Panc1 (cell line): ENCODE measurements around the gene MAD1L1. TPM values are rescaled to one million over a fixed set of nuclear protein-coding genes. Genes with fewer than 3 reads are reported as not detected.

Experiments used
- ATAC-seq: fragments of 200-7000 bp; cut with Tn5 transposase; 2 replicates; pipeline ENCODE4 v1.9.1; 2020; ENCODE audit warnings: mild to moderate bottlenecking, moderate library complexity
- BruUV-seq: library from RNA; stranded (reverse); fragments of 400-500 nt; replicated peaks from 2 replicates; lab custom pipeline; 2021; lab: Mats Ljungman, UMichigan
- CTCF ChIA-PET: fragments of 300-600 bp; sonication (Branson Sonifier 250); formaldehyde crosslinking; loops from one replicate; lab custom pipeline; 2022; ENCODE audit warnings: antibody characterized with exemption; lab: Charles Lee
- POLR2A ChIA-PET: fragments of 300-600 bp; sonication (Branson Sonifier 250); formaldehyde crosslinking; loops from one replicate; lab custom pipeline; 2022; ENCODE audit warnings: antibody characterized with exemption; lab: Charles Lee
- DNase-seq: peaks from one replicate; pipeline ENCODE4 v3.0.0-alpha.2; 2010; ENCODE audit warnings: low read depth, low spot score
- H3K27ac ChIP-seq: 2 replicates; pipeline ENCODE4 v1.5.1; 2011; ENCODE audit warnings: mild to moderate bottlenecking, low read length, inconsistent platforms
- H3K27me3 ChIP-seq: fragments of 200-500 bp; sonication (Bioruptor generic); 2 replicates; pipeline ENCODE4 v1.6.0; 2014; ENCODE audit warnings: low read length, inconsistent platforms; ENCODE audit not compliant: control insufficient read depth, insufficient read depth
- H3K36me3 ChIP-seq: fragments of 200-500 bp; sonication (Bioruptor generic); 2 replicates; pipeline ENCODE4 v1.5.1; 2014; ENCODE audit warnings: inconsistent platforms, mild to moderate bottlenecking, low read length, moderate library complexity; ENCODE audit not compliant: control insufficient read depth, insufficient read depth
- H3K4me1 ChIP-seq: 2 replicates; pipeline ENCODE4 v1.5.1; 2011; ENCODE audit warnings: inconsistent platforms, mild to moderate bottlenecking, low read length, moderate library complexity; ENCODE audit not compliant: control insufficient read depth, insufficient read depth
- H3K4me3 ChIP-seq, 2 experiments: 2 replicates each; pipeline ENCODE4 v1.5.1; 2011 to 2012; ENCODE audit warnings: low read depth in 2 of 2, low read length in 2 of 2, mild to moderate bottlenecking in 2 of 2, inconsistent platforms in 1 of 2, moderate library complexity in 1 of 2
- H3K9me3 ChIP-seq: fragments of 200-500 bp; sonication (Bioruptor generic); 2 replicates; pipeline ENCODE4 v1.5.1; 2014; ENCODE audit warnings: low read depth, mild to moderate bottlenecking, inconsistent platforms, low read length, moderate library complexity; ENCODE audit not compliant: control insufficient read depth, insufficient read depth
- CTCF ChIP-seq: fragments of 450-650 bp; IDR thresholded peaks from 2 replicates; pipeline ENCODE4 v1.5.1; 2017; ENCODE audit warnings: mild to moderate bottlenecking
- POLR2AphosphoS5 ChIP-seq: IDR thresholded peaks from 2 replicates; pipeline ENCODE4 v1.6.1; 2012; ENCODE audit warnings: mild to moderate bottlenecking, low read depth, low read length, moderate library complexity
- SIN3A ChIP-seq: IDR thresholded peaks from 2 replicates; pipeline ENCODE4 v1.6.1; 2012; ENCODE audit warnings: low read depth, mild to moderate bottlenecking, low read length, moderate library complexity, borderline replicate concordance; ENCODE audit not compliant: insufficient read depth
- TCF7L2 ChIP-seq: IDR thresholded peaks from 2 replicates; pipeline ENCODE4 v1.6.1; 2011; ENCODE audit warnings: mild to moderate bottlenecking, low read depth, low read length, inconsistent platforms
- in situ Hi-C: cut with HindIII; loops from 2 replicates; pipeline ENCODE4 v1.10.0; 2016; ENCODE audit warnings: low sequenced_read_pairs, low pct_unique_long_range_greater_than_20kb
- intact Hi-C: fragments of 100-400 bp; cut with micrococcal nuclease; formaldehyde crosslinking; loops from one replicate; pipeline ENCODE4 v1.10.0; 2022; ENCODE audit not compliant: unreplicated experiment
- total RNA-seq: library from RNA; stranded (reverse); gene quantifications from one replicate; pipeline ENCODE4 v1.2.1, GENCODE V29; 2021; ENCODE audit not compliant: unreplicated experiment
- TF ChIP-seq, protein P1 (sequence below), 2 experiments: IDR thresholded peaks; 2 replicates each; pipeline ENCODE4 v1.6.1; 2011 to 2012; ENCODE audit warnings: low read depth in 2 of 2, control low read depth in 1 of 2, low read length in 1 of 2, mild to moderate bottlenecking in 1 of 2, moderate library complexity in 1 of 2; ENCODE audit not compliant: insufficient read depth in 1 of 2

MAD1L1 gene
- total RNA-seq, 1 experiment from 2014 or later = 70.8 TPM

- Histone ChIP-seq H3K27me3 (no peaks in the 10 kb centered on the region), H3K36me3 (no peaks in the 10 kb centered on the region), H3K4me1 (peaks cover 15% of the 10 kb centered on the region), H3K9me3 (no peaks in the 10 kb centered on the region), H3K4me3 (no peak overlapping the region), H3K27ac (no peak overlapping the region)
- POLR2A ChIA-PET = no interaction called here
- intact Hi-C loops (no loop called here), in situ Hi-C loops (no loop called here)
- ATAC-seq = no peak
- no peak for DNase-seq
- no TSS peak for BruUV-seq
- no peak for TF ChIP-seq POLR2AphosphoS5
- TF ChIP-seq CTCF = no peak
- TF ChIP-seq, protein P1, sequence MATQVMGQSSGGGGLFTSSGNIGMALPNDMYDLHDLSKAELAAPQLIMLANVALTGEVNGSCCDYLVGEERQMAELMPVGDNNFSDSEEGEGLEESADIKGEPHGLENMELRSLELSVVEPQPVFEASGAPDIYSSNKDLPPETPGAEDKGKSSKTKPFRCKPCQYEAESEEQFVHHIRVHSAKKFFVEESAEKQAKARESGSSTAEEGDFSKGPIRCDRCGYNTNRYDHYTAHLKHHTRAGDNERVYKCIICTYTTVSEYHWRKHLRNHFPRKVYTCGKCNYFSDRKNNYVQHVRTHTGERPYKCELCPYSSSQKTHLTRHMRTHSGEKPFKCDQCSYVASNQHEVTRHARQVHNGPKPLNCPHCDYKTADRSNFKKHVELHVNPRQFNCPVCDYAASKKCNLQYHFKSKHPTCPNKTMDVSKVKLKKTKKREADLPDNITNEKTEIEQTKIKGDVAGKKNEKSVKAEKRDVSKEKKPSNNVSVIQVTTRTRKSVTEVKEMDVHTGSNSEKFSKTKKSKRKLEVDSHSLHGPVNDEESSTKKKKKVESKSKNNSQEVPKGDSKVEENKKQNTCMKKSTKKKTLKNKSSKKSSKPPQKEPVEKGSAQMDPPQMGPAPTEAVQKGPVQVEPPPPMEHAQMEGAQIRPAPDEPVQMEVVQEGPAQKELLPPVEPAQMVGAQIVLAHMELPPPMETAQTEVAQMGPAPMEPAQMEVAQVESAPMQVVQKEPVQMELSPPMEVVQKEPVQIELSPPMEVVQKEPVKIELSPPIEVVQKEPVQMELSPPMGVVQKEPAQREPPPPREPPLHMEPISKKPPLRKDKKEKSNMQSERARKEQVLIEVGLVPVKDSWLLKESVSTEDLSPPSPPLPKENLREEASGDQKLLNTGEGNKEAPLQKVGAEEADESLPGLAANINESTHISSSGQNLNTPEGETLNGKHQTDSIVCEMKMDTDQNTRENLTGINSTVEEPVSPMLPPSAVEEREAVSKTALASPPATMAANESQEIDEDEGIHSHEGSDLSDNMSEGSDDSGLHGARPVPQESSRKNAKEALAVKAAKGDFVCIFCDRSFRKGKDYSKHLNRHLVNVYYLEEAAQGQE (IDR thresholded peaks at IDR 0.05; ENCODE audit: insufficient read depth in 1 of 2, low read depth in 2 of 2, low read length in 1 of 2) = no peak
- TF ChIP-seq SIN3A = no peak
- no peak for TF ChIP-seq TCF7L2
- CTCF ChIA-PET = no interaction called here
Observed at GRCh38 chr7:2120841-2121830, 111.6 kb downstream of the MAD1L1 start.

DNA sequence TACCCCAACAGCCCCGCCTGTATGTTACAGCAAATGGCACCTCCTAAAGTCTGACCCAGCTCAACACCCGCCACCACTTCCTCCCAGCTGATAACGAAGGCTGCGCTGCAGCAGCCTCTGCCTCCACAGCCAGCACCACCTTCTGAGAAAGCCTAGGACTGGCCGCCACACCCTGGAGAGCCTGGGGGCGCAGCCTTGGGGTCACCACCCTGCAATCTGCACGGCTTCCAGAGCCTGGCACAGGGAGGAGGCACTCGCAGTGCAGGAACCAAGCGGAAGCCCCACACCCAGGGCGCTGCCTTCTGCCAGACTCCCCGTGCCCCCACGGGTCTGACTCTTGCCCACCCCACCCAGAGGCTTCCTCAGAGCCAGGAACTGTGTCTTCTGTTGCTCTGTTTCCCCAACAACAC is 112.5 kb downstream of the MAD1L1 start:
- CTCF ChIA-PET = interaction anchor here (0.6 kb wide), 1 partner anchor 1315 kb away, joined by 4 read pairs; no protein-coding TSS in a partner anchor

More for the DNA sequence above, 112.5 kb downstream of the MAD1L1 start:
- H3K36me3 ChIP-seq = no peaks in the 10 kb centered on the region
- DNase-seq (no peak), ATAC-seq (no peak)
- H3K27ac ChIP-seq = no peak overlapping the region
- no peak for TF ChIP-seq POLR2AphosphoS5
- TF ChIP-seq TCF7L2 = no peak
- TF ChIP-seq, protein P1 (IDR thresholded peaks at IDR 0.05; ENCODE audit: insufficient read depth in 1 of 2, low read depth in 2 of 2, low read length in 1 of 2) = no peak
- TF ChIP-seq SIN3A = no peak
- no peak for TF ChIP-seq CTCF
- H3K4me3 ChIP-seq = no peak overlapping the region
- POLR2A ChIA-PET = no interaction called here
- no peaks in the 10 kb centered on the region for H3K9me3 ChIP-seq
- intact Hi-C loops (no loop called here), in situ Hi-C loops (no loop called here)
- BruUV-seq = no TSS peak
- H3K4me1 ChIP-seq = peaks cover 19% of the 10 kb centered on the region
- H3K27me3 ChIP-seq = no peaks in the 10 kb centered on the region
